Kidney (tissue), 14 donors: ENCODE results near the gene THSD8. TPM values are rescaled to one million over a fixed set of nuclear protein-coding genes. Genes with fewer than 3 reads are reported as not detected.
A peak's percentile ranks its signal among the peaks of the same experiment; 100 is the strongest.
"Not testable (repeated sequence)": the region's sequence is repeated elsewhere in the genome, so short reads cannot be mapped to it uniquely, and the experiment has no call there.

Experiments used
- DNase-seq, 5 donors: peaks; one replicate each; pipeline ENCODE4 v3.0.0-alpha.2; 2013 to 2020
- FAIRE-seq: peaks from 2 replicates; lab custom pipeline; 2012; peaks lifted over from hg19 to GRCh38; lab: Jason Lieb, UNC
- H3K27ac ChIP-seq, 2 donors: one replicate each; pipeline ENCODE4 v1.7.0; 2013; ENCODE audit warnings: low read depth in 2 of 2, low read length in 2 of 2, inconsistent platforms in 1 of 2
- H3K27me3 ChIP-seq: one replicate; pipeline ENCODE4 v1.7.1; 2013; ENCODE audit warnings: low read length, inconsistent platforms; ENCODE audit not compliant: control insufficient read depth, insufficient read depth
- H3K36me3 ChIP-seq, 3 donors: one replicate each; pipeline versions ENCODE4 v1.7.0 to v1.7.1; 2013; ENCODE audit warnings: low read length in 3 of 3, control low read depth in 1 of 3, inconsistent platforms in 1 of 3; ENCODE audit not compliant: insufficient read depth in 3 of 3, control insufficient read depth in 2 of 3
- H3K4me1 ChIP-seq, 3 donors: one replicate each; pipeline versions ENCODE4 v1.7.0 to v1.7.1; 2013; ENCODE audit warnings: low read length in 3 of 3, inconsistent platforms in 1 of 3, low read depth in 1 of 3; ENCODE audit not compliant: control insufficient read depth in 2 of 3, insufficient read depth in 2 of 3
- H3K4me3 ChIP-seq, 3 donors: one replicate each; pipeline versions ENCODE4 v1.7.0 to v1.8.1; 2013; ENCODE audit warnings: low read length in 3 of 3, control low read depth in 1 of 3, inconsistent platforms in 1 of 3
- H3K9ac ChIP-seq, 3 donors: one replicate each; pipeline versions ENCODE4 v1.7.0 to v1.7.1; 2013; ENCODE audit warnings: low read length in 3 of 3, control low read depth in 1 of 3, inconsistent platforms in 1 of 3
- H3K9me3 ChIP-seq, 3 donors: one replicate each; pipeline versions ENCODE4 v1.7.0 to v1.7.1; 2013; ENCODE audit warnings: low read length in 3 of 3, control low read depth in 1 of 3, inconsistent platforms in 1 of 3; ENCODE audit not compliant: control insufficient read depth in 2 of 3, insufficient read depth in 1 of 3
- intact Hi-C: fragments of 100-400 bp; cut with DNase I; formaldehyde crosslinking; loops from one replicate; pipeline ENCODE4 v1.11.1; 2022
- polyA plus RNA-seq: library from polyadenylated mRNA; stranded (reverse); fragments of 350-450 nt; fragmentation: Illumina TruSeq; extraction: RNeasy Lipid Tissue Mini Kit (QIAGEN cat#74804); gene quantifications from one replicate; pipeline ENCODE4 v1.2.3, GENCODE V29; 2014; ENCODE audit warnings: low read depth, low replicate concordance; ENCODE audit not compliant: insufficient read depth
- total RNA-seq: library from RNA; stranded (reverse); fragmentation: NEBNext Ultra II Directional; extraction: Animal tissue kit (Norgen Biotek cat#: 25700); gene quantifications from one replicate; pipeline ENCODE4 v1.2.1, GENCODE V29; 2021
- TF ChIP-seq, protein P1 (sequence below): IDR thresholded peaks from 3 replicates; pipeline ENCODE4 v1.5.1; 2012; ENCODE audit warnings: mild to moderate bottlenecking, moderate library complexity, borderline replicate concordance; ENCODE audit not compliant: insufficient read depth; ENCODE audit errors: extremely low read depth
- donor health status: control.
- donor health status: control.
- donor health status: control.
- donor health status: control.
- donor health status: control.
- donor health status: DM: yes; HTN: yes; CAD: no.
- donor health status: Normal renal cell carcinoma (clear cell type).

THSD8 gene
- total and polyA plus RNA-seq, 2 donors from 2014 or later, result 3.2 to 10.0 TPM

DNA sequence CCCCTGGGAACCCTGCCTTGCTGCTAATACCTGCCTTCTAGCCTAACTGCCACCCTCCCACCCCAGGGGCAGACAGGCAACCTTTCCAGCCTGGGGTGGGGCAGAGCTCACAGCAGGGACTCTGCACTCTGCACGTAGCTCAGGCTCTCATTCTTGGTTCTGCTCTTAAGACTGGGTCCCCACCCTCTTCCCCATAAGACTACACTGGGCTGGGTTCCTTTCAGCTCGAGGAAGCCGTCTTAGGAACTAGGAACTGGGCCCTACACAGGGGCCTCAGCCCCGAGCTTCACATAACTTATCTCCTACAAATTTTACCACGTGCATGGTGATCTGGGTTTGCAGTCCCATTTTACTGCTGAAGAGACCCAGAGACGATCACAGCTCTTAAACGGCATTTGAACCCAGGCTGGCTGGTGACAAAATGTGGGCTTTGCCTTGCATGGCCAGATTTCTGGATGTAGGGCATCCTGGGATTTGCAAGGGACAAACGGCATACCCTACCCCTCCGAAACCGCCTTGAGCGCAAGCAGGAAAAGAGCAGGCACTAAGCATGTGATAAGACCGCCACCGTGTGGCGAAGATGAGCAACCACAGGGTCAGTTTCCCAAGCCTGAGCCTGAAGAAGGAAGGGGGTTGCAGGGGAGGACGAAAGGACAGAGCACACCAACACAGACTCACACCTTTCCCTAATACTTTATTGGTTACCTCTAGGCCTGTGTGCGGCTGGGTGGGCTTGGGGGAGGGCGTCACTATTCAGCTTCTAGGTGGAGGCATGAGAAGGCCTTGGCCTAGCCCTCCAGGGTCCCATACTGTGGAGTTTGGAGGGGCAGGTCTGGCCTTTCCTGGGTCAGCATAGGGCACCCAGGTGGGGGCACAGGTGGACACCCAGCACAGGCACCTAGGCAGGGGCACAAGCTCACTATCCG is 5.5 kb upstream of the THSD8 start:
- Histone ChIP-seq H3K9ac (no peak overlapping the region), H3K27ac (peak overlapping the region in 1 of 2 donors; percentile 43), H3K27me3 (no peaks in the 10 kb centered on the region), H3K4me1 (peaks cover 0 to 18% (median 4%) of the 10 kb centered on the region in 3 donors), H3K9me3 (no peaks in the 10 kb centered on the region), H3K4me3 (peak overlapping the region in 2 of 3 donors; percentile 20 to 23), H3K36me3 (peaks cover 0 to 10% (median 2%) of the 10 kb centered on the region in 3 donors)
- intact Hi-C loops, result loop anchor here (10.0 kb wide), 1 partner anchor 122 kb away; no protein-coding TSS in a partner anchor
- DNase-seq (peak; percentile 83 to 93 (median 88)), FAIRE-seq (no peak)
- TF ChIP-seq, protein P1, sequence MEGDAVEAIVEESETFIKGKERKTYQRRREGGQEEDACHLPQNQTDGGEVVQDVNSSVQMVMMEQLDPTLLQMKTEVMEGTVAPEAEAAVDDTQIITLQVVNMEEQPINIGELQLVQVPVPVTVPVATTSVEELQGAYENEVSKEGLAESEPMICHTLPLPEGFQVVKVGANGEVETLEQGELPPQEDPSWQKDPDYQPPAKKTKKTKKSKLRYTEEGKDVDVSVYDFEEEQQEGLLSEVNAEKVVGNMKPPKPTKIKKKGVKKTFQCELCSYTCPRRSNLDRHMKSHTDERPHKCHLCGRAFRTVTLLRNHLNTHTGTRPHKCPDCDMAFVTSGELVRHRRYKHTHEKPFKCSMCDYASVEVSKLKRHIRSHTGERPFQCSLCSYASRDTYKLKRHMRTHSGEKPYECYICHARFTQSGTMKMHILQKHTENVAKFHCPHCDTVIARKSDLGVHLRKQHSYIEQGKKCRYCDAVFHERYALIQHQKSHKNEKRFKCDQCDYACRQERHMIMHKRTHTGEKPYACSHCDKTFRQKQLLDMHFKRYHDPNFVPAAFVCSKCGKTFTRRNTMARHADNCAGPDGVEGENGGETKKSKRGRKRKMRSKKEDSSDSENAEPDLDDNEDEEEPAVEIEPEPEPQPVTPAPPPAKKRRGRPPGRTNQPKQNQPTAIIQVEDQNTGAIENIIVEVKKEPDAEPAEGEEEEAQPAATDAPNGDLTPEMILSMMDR, result peak; percentile 100

DNA sequence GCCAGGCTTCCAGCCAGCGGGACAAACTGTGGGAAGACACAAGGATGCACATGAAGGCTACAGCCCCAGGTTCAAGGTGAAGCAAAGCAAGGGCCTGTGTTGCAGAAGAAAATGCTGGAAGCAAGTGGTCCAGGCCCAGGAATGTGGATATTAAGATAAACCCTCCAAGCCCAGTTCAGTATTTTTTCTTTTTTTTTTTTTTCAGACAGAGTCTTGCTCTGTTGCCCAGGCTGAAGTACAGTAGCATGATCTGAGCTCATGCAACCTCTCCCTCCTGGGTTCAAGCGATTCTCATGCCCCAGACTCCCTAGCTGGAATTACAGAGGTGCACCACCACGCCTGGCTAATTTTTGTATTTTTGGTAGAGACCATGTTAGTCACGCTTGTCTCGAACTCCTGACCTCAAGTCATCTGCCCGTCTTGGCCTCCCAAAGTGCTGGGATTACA is 4.7 kb upstream of the THSD8 start:
- intact Hi-C loops, result loop anchor here (10.0 kb wide), 1 partner anchor 122 kb away; no protein-coding TSS in a partner anchor
- peaks cover 0 to 20% (median 5%) of the 10 kb centered on the region in 3 donors for H3K4me1 ChIP-seq
- FAIRE-seq, result no peak

DNA sequence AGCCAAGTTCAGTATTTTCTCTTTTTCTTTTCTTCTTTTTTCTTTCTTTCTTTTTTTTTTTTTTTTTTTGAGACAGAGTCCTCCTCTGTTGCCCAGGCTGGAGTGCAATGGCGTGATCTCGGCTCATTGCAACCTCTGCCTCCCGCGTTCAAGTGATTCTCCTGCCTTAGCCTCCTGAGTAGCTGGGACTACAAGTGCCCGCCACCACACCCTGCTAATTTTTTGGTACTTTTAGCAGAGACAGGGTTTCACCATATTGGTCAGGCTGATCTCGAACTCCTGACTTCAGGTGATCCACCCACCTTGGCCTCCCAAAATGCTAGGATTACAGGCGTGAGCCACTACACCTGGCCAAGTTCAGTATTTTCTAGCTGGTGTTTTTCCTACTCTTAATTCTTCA is 4.3 kb upstream of the THSD8 start:
- not testable (repeated sequence) for FAIRE-seq, H3K27ac ChIP-seq, DNase-seq, H3K27me3 ChIP-seq, H3K9me3 ChIP-seq, H3K4me3 ChIP-seq, H3K9ac ChIP-seq
- H3K4me1 ChIP-seq, result peaks cover 0 to 23% (median 10%) of the 10 kb centered on the region in 3 donors
- intact Hi-C loops, result loop anchor here (10.0 kb wide), 1 partner anchor 123 kb away; no protein-coding TSS in a partner anchor
- H3K36me3 ChIP-seq, result peaks cover 0 to 10% (median 2%) of the 10 kb centered on the region in 3 donors

More for the DNA sequence above, 4.7 kb upstream of the THSD8 start:
- Histone ChIP-seq H3K36me3 (peaks cover 0 to 10% (median 2%) of the 10 kb centered on the region in 3 donors), H3K9ac (no peak overlapping the region), H3K4me3 (no peak overlapping the region), H3K27ac (no peak overlapping the region), H3K27me3 (no peaks in the 10 kb centered on the region), H3K9me3 (no peaks in the 10 kb centered on the region)
- TF ChIP-seq, protein P1, result no peak
- DNase-seq, result no peak
